ENCODE measurements around the gene EVA1C. TPM values are rescaled to one million over a fixed set of nuclear protein-coding genes. Genes with fewer than 3 reads are reported as not detected.
"Not testable (repeated sequence)": the region's sequence is repeated elsewhere in the genome, so short reads cannot be mapped to it uniquely, and the experiment has no call there.

EVA1C gene
- total RNA-seq, 1 donor from 2014 or later, result 7.6 TPM

DNA sequence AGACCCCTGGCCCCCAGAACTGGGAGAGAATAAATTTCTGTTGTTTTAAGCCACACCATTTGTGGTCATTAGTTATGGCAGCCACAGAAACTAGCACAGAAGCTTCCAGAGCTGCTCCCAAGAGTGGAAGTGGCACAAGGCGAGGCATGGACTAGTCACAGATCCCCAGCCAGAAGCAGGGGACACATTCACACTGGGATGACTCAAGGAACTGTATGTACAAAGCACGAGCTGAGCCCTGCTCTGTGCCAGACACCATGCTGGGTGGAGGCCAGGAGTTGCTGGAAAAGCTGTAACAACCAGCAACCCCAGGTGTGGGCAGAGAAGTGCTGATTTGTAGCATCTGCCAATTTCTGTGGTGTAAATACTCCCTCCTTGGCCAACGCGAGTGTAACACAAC lies 117.2 kb downstream of the EVA1C start:
- H3K36me3 Mint-ChIP-seq (ENCODE audit: low read depth), result no peaks in the 10 kb centered on the region
- H3K9me3 Mint-ChIP-seq, result no peaks in the 10 kb centered on the region
- H3K4me3 Mint-ChIP-seq, result no peak overlapping the region
- no peak overlapping the region for H3K27ac Mint-ChIP-seq
- H3K27me3 Mint-ChIP-seq (ENCODE audit: insufficient read depth), result no peaks in the 10 kb centered on the region
- DNase-seq (ENCODE audit: low spot score), result no peak
- no peaks in the 10 kb centered on the region for H3K4me1 Mint-ChIP-seq (ENCODE audit: low read depth)
- intact Hi-C loops (cut with micrococcal nuclease), result no loop called here

DNA sequence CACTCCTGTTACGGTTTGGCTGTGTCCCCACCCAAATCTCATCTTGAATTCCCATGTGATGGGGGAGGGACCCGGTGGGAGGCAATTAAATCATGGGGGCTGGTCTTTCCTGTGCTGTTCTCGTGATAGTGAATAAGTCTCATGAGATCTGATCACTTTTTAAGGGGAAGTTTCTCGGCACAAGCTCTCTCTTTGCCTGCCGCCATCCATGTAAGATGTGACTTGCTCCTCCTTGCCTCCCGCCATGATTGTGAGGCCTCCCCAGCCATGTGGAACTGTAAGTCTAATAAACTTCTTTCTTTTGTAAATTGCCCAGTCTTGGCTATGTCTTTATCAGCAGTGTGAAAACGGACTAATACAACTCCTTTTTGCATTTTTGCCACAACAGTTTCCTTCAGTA lies 118.3 kb downstream of the EVA1C start:
- DNase-seq (ENCODE audit: low spot score); intact Hi-C loops (cut with micrococcal nuclease): not testable (repeated sequence)

DNA sequence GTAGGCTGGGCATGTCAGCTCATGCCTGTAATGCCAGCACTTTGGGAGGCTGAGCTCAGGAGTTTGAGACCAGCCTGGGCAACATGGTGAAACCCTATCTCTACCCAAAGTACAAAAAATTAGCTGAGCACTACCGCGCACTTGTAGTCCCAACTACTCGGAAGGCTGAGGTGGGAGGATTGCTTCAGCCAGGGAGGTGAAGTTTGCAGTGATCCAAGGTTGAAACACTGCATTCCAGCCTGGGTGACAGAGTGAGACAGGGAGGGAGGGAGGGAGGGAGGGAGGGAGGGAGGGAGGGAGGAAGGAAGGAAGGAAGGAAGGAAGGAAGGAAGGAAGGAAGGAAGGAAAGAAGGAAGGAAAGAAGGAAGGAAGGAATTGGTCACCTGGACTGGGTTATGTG lies 119.1 kb downstream of the EVA1C start:
- H3K27ac Mint-ChIP-seq; H3K27me3 Mint-ChIP-seq (ENCODE audit: insufficient read depth); H3K4me1 Mint-ChIP-seq (ENCODE audit: low read depth); H3K36me3 Mint-ChIP-seq (ENCODE audit: low read depth); H3K4me3 Mint-ChIP-seq; intact Hi-C loops (cut with micrococcal nuclease); H3K9me3 Mint-ChIP-seq; DNase-seq (ENCODE audit: low spot score): not testable (repeated sequence)

More for the DNA sequence above, 118.3 kb downstream of the EVA1C start:
- not testable (repeated sequence) for H3K4me1 Mint-ChIP-seq (ENCODE audit: low read depth); H3K4me3 Mint-ChIP-seq; H3K27me3 Mint-ChIP-seq (ENCODE audit: insufficient read depth); H3K27ac Mint-ChIP-seq; H3K9me3 Mint-ChIP-seq; H3K36me3 Mint-ChIP-seq (ENCODE audit: low read depth)

DNA sequence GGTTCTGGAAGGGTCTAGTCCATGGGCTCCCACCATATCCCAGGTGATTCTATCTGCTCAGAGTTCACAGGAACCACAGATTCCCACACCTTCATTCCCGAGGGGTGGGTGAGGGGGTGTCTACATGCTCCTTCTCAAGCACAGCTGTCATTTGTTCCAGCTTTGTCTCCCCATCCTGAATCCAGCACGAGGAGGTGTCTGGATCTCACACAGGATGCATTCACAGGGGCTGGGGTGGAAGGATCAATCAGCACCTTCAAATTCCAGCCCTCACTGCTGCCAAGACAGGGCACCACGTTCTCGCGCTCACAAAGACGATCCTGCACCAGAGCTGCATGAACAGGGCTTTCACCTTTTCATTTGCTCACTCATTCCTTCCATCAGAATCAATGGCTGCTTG lies 120.1 kb downstream of the EVA1C start:
- DNase-seq (ENCODE audit: low spot score), result no peak
- Mint-ChIP-seq H3K27me3 (ENCODE audit: insufficient read depth) (peaks cover 4% of the 10 kb centered on the region), H3K4me3 (no peak overlapping the region), H3K9me3 (no peaks in the 10 kb centered on the region), H3K4me1 (ENCODE audit: low read depth) (peaks cover 7% of the 10 kb centered on the region), H3K27ac (no peak overlapping the region), H3K36me3 (ENCODE audit: low read depth) (no peaks in the 10 kb centered on the region)
- intact Hi-C loops (cut with micrococcal nuclease), result no loop called here

DNA sequence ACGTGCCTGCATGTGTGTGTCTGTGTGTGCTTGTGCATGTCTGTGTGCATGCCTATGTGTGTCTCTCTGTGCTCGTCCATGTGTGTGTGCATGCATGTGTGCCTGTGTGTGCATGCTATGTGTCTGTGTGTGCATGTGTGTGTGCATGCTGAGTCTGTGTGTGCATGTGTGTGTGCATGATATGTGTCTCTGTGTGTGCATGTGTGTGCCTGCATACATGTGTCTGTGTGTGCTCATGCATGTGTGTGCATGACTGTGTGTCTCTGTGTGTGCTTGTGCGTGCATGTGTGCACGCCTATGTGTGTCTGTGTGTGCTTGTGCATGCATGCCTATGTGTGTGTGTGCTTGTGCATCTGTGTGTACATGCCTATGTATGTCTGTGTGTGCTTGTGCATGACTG lies 120.5 kb downstream of the EVA1C start:
- H3K9me3 Mint-ChIP-seq, result no peaks in the 10 kb centered on the region
- peaks cover 4% of the 10 kb centered on the region for H3K27me3 Mint-ChIP-seq (ENCODE audit: insufficient read depth)
- no peak for DNase-seq (ENCODE audit: low spot score)
- H3K4me1 Mint-ChIP-seq (ENCODE audit: low read depth), result peaks cover 7% of the 10 kb centered on the region
- H3K4me3 Mint-ChIP-seq, result no peak overlapping the region
- intact Hi-C loops (cut with micrococcal nuclease), result no loop called here
- no peak overlapping the region for H3K27ac Mint-ChIP-seq
- no peaks in the 10 kb centered on the region for H3K36me3 Mint-ChIP-seq (ENCODE audit: low read depth)

DNA sequence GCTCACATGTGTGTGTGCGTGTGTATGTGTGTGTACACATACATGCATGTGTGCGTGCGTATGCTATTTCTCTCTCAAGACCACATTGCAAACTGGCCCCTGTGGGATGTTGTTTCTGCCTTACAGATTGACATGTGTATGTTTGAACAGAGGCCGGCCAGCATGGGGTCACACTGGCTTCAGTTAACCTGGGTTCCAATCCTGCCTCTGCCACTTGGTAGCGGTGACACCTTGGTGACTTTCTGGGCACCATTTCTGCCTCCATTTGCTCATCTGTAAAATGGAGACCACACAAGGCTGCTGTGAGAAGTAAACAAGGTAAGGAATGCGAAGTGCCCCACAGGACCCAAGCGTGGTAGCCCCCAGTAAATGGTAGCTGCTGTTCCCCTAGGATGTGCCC lies 121.1 kb downstream of the EVA1C start:
- Mint-ChIP-seq H3K27ac (no peak overlapping the region), H3K36me3 (ENCODE audit: low read depth) (no peaks in the 10 kb centered on the region), H3K9me3 (no peaks in the 10 kb centered on the region), H3K27me3 (ENCODE audit: insufficient read depth) (peaks cover 6% of the 10 kb centered on the region), H3K4me3 (no peak overlapping the region), H3K4me1 (ENCODE audit: low read depth) (peaks cover 11% of the 10 kb centered on the region)
- intact Hi-C loops (cut with micrococcal nuclease), result no loop called here
- no peak for DNase-seq (ENCODE audit: low spot score)

DNA sequence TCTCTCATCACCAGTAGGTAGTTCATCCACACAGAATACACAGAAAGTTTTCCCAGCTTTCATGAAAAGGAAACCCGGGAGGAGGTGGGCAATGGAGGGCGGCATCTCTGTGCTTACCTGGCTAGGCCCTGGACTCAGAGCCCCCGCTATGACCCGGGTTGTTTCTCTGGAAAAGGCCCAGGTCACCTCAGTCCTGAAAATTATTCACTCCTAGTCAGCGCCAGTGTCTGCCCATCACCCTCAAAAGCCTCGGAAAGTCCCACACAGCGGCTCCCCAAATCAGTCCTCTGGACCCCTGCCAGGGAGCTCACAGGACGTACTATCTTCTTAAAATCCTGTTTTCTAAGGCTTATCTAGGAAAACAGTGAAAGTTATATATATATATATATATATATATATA lies 121.6 kb downstream of the EVA1C start:
- H3K4me3 Mint-ChIP-seq, result no peak overlapping the region
- no peak overlapping the region for H3K27ac Mint-ChIP-seq
- DNase-seq (ENCODE audit: low spot score), result no peak
- H3K4me1 Mint-ChIP-seq (ENCODE audit: low read depth), result peaks cover 12% of the 10 kb centered on the region
- intact Hi-C loops (cut with micrococcal nuclease), result no loop called here
- H3K36me3 Mint-ChIP-seq (ENCODE audit: low read depth), result no peaks in the 10 kb centered on the region
- no peaks in the 10 kb centered on the region for H3K9me3 Mint-ChIP-seq
- peaks cover 7% of the 10 kb centered on the region for H3K27me3 Mint-ChIP-seq (ENCODE audit: insufficient read depth)

DNA sequence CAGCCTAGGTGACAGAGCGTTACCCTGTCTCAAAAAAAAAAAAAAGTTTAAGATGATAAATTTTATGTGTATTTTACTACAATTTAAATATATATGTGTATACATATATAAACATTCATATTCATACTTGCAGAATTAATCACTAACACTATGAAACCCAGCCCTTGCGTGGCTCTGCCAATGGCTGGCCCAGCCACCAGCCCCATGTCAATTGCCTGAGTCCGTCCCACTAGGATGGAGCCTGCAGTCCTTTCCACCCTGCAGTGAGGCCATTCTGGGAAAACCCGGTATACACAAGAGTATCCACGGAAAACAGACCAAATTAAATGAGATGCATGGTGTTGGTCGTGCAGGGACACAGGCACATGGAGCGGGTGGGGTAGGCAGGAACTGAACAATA lies 123.1 kb downstream of the EVA1C start:
- no peak overlapping the region for H3K27ac Mint-ChIP-seq
- peaks cover 12% of the 10 kb centered on the region for H3K4me1 Mint-ChIP-seq (ENCODE audit: low read depth)
- no peaks in the 10 kb centered on the region for H3K9me3 Mint-ChIP-seq
- intact Hi-C loops (cut with micrococcal nuclease), result no loop called here
- no peak for DNase-seq (ENCODE audit: low spot score)
- H3K36me3 Mint-ChIP-seq (ENCODE audit: low read depth), result no peaks in the 10 kb centered on the region
- H3K27me3 Mint-ChIP-seq (ENCODE audit: insufficient read depth), result peaks cover 7% of the 10 kb centered on the region
- H3K4me3 Mint-ChIP-seq, result no peak overlapping the region

DNA sequence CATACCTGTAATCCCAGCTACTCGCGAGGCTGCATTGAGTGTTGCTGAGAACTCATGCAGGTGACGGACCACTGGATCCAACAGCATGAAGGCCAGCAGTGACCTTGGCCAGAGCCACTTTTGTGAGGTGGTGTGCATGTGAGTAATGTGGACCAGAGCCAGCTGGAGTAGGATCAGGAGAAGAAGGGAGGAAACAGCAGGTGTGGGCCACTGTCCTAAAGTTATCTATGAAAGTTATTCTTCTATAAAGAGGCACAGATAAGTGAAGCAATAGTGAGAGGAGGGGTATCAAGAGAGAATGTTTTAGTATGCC lies 125.0 kb downstream of the EVA1C start:
- Mint-ChIP-seq H3K4me1 (ENCODE audit: low read depth) (peaks cover 12% of the 10 kb centered on the region), H3K27ac (no peak overlapping the region)
- intact Hi-C loops (cut with micrococcal nuclease), result no loop called here

DNA sequence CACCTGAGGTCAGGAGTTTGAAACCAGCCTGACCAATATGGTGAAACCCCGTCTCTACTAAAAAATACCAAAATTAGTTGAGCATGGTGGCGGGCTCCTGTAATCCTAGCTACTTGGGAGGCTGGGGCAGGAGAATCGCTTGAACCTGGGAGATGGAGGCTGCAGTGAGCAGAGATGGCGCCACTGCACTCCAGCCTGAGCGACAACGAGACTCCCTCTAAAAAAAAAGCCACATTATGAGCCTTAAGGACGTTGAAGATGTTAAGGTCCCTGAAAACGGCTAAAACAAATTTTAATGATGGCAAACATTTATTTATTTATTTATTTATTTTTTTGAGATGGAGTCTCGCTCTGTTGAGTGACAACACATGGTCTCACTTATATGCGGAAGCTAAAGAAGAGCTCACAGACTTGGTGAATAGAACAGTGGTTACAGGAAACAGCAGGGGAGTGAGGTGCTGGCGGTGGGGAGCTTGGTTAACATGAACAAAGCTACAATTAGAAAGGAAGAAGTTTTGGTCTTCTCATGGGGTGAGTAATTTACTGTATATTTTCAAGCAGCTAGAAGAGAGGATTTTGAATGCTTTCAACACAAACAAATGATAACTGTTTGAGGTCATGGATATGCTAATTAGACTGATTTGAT lies 125.8 kb downstream of the EVA1C start:
- intact Hi-C loops (cut with micrococcal nuclease), result no loop called here
- Mint-ChIP-seq H3K9me3 (no peaks in the 10 kb centered on the region), H3K27ac (no peak overlapping the region), H3K36me3 (ENCODE audit: low read depth) (no peaks in the 10 kb centered on the region), H3K4me1 (ENCODE audit: low read depth) (peaks cover 12% of the 10 kb centered on the region), H3K4me3 (no peak overlapping the region), H3K27me3 (ENCODE audit: insufficient read depth) (peaks cover 7% of the 10 kb centered on the region)
- no peak for DNase-seq (ENCODE audit: low spot score)

More for the DNA sequence above, 125.0 kb downstream of the EVA1C start:
- Mint-ChIP-seq H3K9me3 (no peaks in the 10 kb centered on the region), H3K4me3 (no peak overlapping the region), H3K36me3 (ENCODE audit: low read depth) (no peaks in the 10 kb centered on the region), H3K27me3 (ENCODE audit: insufficient read depth) (peaks cover 7% of the 10 kb centered on the region)
- no peak for DNase-seq (ENCODE audit: low spot score)

DNA sequence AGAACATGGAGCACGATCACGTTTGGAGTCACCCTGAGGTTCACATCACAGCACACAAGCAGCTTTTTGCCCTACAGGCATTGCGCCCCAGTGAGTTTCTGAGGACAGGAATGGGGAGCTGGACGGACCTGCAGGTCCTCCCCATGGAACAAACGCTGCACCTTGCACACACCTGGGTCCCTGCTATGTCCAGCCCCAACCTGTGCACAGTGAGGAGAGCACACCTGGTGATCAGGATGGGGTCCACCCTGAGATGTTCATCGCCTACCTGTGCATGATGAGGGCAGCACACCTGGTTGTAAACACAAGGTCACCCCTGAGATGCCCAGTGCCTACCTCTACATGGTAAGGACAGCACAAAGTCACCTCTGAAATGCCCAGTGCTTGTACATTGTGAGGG lies 126.9 kb downstream of the EVA1C start:
- Mint-ChIP-seq H3K9me3 (no peaks in the 10 kb centered on the region), H3K36me3 (ENCODE audit: low read depth) (no peaks in the 10 kb centered on the region), H3K4me3 (no peak overlapping the region), H3K4me1 (ENCODE audit: low read depth) (peaks cover 12% of the 10 kb centered on the region), H3K27ac (no peak overlapping the region), H3K27me3 (ENCODE audit: insufficient read depth) (peaks cover 7% of the 10 kb centered on the region)
- intact Hi-C loops (cut with micrococcal nuclease), result no loop called here
- no peak for DNase-seq (ENCODE audit: low spot score)

DNA sequence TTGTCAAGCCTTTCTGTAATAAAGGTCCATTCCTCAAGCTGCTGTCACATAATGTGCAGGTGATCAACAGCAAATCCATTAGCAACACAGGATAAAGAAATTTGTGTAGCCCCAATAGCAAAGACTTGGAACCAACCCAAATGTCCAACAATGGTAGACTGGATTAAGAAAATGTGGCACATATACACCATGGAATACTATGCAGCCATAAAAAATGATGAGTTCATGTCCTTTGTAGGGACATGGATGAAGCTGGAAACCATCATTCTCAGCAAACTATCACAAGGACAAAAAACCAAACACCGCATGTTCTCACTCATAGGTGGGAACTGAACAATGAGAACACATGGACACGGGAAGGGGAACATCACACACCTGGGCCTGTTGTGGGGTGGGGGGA lies 130.6 kb downstream of the EVA1C start:
- DNase-seq (ENCODE audit: low spot score); H3K9me3 Mint-ChIP-seq; intact Hi-C loops (cut with micrococcal nuclease); H3K27ac Mint-ChIP-seq; H3K4me1 Mint-ChIP-seq (ENCODE audit: low read depth); H3K27me3 Mint-ChIP-seq (ENCODE audit: insufficient read depth); H3K4me3 Mint-ChIP-seq; H3K36me3 Mint-ChIP-seq (ENCODE audit: low read depth): not testable (repeated sequence)

DNA sequence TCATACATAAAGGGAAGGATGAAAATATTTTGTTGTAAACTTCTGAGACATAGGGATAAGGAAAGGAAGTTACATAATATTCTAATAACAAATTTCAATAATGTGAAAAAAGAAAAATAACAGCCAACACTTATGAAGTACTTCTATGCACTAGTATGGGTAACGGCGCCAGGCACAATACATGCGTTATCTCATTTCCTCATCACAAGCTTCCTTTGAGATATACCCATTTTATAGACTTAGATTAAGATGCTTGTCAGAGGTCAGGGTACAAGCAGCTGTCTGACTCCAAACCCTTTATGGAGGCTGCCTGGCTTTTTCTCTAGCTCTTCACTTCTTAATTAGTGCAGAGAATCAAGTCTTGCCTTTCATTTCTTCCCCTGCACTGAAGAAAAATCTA lies 131.5 kb downstream of the EVA1C start:
- no peaks in the 10 kb centered on the region for H3K36me3 Mint-ChIP-seq (ENCODE audit: low read depth)
- no peak for DNase-seq (ENCODE audit: low spot score)
- no peak overlapping the region for H3K4me3 Mint-ChIP-seq
- H3K27ac Mint-ChIP-seq, result no peak overlapping the region
- H3K9me3 Mint-ChIP-seq, result no peaks in the 10 kb centered on the region
- H3K4me1 Mint-ChIP-seq (ENCODE audit: low read depth), result no peaks in the 10 kb centered on the region
- intact Hi-C loops (cut with micrococcal nuclease), result no loop called here
- H3K27me3 Mint-ChIP-seq (ENCODE audit: insufficient read depth), result peaks cover 1% of the 10 kb centered on the region

DNA sequence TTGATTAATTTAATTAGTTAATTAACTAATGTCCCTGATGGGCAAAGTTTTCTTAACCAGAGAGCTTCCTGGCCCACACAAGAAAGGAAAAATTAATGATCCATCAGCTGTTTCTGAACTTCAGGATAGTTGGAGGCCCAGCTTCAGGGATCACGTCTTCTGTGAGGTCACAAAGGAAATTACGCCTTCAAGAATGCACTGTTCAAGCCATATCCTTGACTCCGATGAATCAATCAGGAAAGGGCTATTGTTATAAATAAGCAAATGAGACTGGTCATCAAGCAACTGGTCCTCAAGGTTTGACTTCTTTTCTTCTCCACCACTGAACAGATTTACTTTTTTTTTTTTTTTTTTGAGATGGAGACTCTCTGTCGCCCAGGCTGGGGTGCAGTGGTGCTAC lies 132.2 kb downstream of the EVA1C start:
- peaks cover 4% of the 10 kb centered on the region for H3K27me3 Mint-ChIP-seq (ENCODE audit: insufficient read depth)
- H3K9me3 Mint-ChIP-seq, result no peaks in the 10 kb centered on the region
- no peaks in the 10 kb centered on the region for H3K4me1 Mint-ChIP-seq (ENCODE audit: low read depth)
- intact Hi-C loops (cut with micrococcal nuclease), result no loop called here
- no peaks in the 10 kb centered on the region for H3K36me3 Mint-ChIP-seq (ENCODE audit: low read depth)
- H3K4me3 Mint-ChIP-seq, result no peak overlapping the region
- H3K27ac Mint-ChIP-seq, result no peak overlapping the region
- no peak for DNase-seq (ENCODE audit: low spot score)

Measured in activated T-helper 1 cell treated with anti-CD3 and anti-CD28 coated beads, Interleukin-12 subunit alpha, Interleukin-12 subunit beta, Interleukin-2, Interleukin-4 antibody, amounts not matched to agents 30 ng/mL and 10 ng/mL and 1 ng/mL, durations not matched to agents 14 hours and 24 hours and 36 hours (primary cell).